Kidney tubule cell (primary cell): ENCODE data around the gene MIEF1.

ENCODE experiments used
- DNase-seq: peaks from one replicate; pipeline ENCODE4 v3.0.0-alpha.2; 2018; ENCODE audit warnings: low spot score

The MIEF1 gene

DNA sequence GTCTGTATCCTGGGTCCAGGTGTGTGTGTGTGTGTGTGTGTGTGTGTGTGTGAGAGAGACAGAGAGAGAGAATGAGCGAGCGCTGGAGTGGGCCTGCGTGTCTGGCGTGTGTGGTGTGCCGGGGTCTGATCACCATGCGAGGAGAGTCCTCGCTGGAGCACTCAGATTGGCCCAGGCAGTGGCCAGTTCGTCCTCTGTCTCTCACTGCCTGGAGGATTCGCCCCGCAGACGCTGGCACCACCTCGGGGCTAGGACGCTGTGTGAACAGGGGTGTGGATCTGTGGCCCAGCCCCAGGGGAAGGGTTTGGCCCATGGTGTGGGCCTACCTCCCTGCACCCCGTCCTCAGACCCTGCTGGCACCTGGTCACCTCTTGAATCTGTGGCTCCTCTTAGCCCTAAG lies 56.9 kb downstream of the MIEF1 start:
- DNase-seq: no peak

- no peak for DNase-seq
Observed at GRCh38 chr22:39559456-39560105, 57.5 kb downstream of the MIEF1 start.

- no peak for DNase-seq
Observed at GRCh38 chr22:39560127-39560526, 58.0 kb downstream of the MIEF1 start.

DNA sequence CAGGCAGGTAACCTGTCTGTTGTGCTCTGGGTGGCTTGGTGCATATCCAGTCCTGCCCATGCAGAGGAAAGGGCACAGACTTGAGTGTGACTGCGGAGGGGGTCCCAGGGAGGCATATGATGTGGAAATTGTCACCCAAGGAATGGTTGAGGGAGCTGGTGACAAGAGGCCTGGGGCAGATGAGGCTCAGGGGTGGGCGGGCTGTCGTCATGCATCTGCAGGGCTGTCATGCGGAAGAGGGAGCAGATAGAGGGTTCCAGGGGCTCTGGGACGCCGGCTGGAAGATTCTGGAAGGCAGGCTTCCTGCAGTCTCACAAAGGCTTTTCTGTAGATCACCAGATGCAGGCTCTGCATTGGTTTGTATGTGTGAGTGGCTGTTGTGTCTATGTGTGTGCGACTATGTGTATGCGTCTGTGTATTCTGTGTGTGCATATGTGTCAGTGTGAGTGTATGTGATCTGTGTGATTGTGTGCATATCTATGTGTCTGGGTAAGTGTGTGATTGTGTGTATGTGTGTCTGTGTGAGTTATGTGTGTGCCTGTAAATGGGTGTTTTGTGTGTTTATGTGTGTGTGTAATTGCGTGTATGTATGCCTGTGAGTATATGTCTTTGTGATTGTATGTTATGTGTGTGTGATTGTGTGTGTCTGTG lies 60.9 kb downstream of the MIEF1 start:
- no peak for DNase-seq

- no peak for DNase-seq
Observed at GRCh38 chr22:39563571-39564428, 61.7 kb downstream of the MIEF1 start.

DNA sequence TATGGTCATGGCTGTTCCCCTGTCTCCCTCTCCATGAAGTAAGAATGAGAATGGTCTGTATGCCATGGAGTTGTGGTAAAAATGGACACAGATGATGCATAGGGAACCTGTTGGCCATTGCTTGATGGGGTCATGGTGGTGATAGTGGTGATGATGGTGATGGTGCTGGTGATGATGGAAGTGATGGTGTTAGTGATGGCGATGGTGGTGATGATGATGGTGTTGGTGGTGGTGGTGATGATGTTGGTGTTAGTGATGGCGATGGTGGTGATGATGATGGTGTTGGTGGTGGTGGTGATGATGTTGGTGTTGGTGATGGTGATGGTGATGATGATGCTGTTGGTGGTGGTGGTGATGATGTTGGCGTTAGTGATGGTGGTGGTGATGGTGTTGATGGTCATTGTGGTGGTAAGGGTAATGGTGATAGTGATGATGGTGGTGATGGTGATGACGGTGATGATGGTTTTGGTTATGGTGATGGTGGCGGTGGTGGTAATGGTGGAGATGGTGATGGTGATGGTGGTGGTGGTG lies 63.4 kb downstream of the MIEF1 start:
- no peak for DNase-seq

DNA sequence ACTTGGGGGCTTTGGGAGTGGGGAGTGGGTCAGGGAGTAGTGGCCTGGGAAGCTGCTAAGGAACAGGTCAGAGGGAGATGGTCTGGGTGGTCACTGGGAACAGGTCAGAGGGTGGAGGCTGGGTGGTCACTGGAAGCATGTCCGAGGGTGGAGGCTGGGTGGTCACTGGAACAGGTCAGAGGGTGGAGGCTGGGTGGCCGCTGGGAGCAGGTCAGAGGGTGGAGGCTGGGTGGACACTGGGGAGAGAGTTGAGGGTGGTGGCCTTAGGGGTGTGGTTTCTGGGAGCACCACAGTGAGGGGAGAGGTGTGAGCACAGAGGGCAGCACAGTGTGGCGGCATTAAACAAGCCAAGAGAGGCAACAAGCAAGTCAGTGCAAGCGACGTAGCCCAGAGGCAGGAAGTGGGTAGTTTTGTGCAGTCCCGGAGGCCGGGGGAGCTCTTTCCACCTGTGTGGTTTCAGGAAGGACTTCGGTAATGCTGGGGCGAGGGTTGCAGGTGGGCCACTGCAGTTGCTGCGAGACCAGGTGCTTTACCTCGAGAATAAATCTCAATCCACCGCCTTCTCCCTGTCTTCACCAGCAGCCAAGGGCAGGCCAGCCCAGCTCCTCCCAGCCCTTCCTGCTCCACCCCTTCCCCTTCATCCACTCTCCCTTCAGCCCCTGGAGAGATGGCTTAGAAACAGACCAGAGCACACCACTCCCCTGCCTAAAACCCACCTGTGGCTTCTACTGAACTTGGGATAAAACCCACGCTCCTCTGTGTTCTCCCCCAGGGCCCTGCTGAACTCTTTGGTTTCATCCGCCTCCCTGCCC lies 65.3 kb downstream of the MIEF1 start:
- no peak for DNase-seq
